ENCODE data around the gene ALK.

Gene ALK

DNA sequence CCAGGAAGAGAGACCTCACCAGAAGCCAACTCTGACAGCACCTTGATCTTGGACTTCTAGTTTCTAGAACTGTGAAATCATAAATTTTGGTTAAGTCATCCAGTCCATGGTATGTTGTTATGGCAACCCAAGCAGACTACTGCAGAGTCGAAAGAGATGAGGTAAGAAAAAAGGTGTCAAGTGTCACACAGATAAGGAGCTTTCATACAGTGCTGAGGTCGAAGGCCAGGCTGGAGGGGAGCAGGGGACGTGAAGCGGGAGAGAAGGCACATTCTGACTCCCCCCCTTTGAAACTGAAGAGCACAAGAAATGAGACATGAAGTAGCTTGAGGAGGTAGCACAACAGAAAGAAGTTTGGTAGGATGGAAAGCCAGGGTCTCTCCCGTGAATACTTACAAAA lies 110.4 kb downstream of the ALK start:
- no peak overlapping the region for H3K27ac ChIP-seq (ENCODE audit: low read depth, low read length, poor library complexity, severe bottlenecking)
- no peak overlapping the region for H3K4me3 ChIP-seq (ENCODE audit: low read depth, low read length, poor library complexity, severe bottlenecking)
- no peaks in the 10 kb centered on the region for H3K4me1 ChIP-seq (ENCODE audit: insufficient read depth, low read length, severe bottlenecking)
- no peaks in the 10 kb centered on the region for H3K27me3 ChIP-seq (ENCODE audit: insufficient read depth, low read length)
- no peak overlapping the region for H3K4me2 ChIP-seq (ENCODE audit: low read length)
- no peaks in the 10 kb centered on the region for H3K9me3 ChIP-seq (ENCODE audit: low read length)
- H3F3A ChIP-seq (ENCODE audit: insufficient read depth, low read length): no peaks in the 10 kb centered on the region
- H4K20me1 ChIP-seq (ENCODE audit: insufficient read depth, low read length): no peaks in the 10 kb centered on the region
- no peak for TF ChIP-seq EZH2 (IDR thresholded peaks at IDR 0.05; ENCODE audit: borderline replicate concordance, low read length)
- TF ChIP-seq, protein P1, sequence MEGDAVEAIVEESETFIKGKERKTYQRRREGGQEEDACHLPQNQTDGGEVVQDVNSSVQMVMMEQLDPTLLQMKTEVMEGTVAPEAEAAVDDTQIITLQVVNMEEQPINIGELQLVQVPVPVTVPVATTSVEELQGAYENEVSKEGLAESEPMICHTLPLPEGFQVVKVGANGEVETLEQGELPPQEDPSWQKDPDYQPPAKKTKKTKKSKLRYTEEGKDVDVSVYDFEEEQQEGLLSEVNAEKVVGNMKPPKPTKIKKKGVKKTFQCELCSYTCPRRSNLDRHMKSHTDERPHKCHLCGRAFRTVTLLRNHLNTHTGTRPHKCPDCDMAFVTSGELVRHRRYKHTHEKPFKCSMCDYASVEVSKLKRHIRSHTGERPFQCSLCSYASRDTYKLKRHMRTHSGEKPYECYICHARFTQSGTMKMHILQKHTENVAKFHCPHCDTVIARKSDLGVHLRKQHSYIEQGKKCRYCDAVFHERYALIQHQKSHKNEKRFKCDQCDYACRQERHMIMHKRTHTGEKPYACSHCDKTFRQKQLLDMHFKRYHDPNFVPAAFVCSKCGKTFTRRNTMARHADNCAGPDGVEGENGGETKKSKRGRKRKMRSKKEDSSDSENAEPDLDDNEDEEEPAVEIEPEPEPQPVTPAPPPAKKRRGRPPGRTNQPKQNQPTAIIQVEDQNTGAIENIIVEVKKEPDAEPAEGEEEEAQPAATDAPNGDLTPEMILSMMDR (IDR thresholded peaks at IDR 0.05; ENCODE audit: low read length): no peak
- H3K9ac ChIP-seq (ENCODE audit: low read length): no peak overlapping the region
- no peaks in the 10 kb centered on the region for H3K79me2 ChIP-seq (ENCODE audit: insufficient read depth, low read length)
- H3K9me2 ChIP-seq (ENCODE audit: low read depth, low read length): no peaks in the 10 kb centered on the region
- no peak overlapping the region for H2AFZ ChIP-seq (ENCODE audit: low read length)
- H3K36me3 ChIP-seq (ENCODE audit: insufficient read depth, low read length): no peaks in the 10 kb centered on the region

DNA sequence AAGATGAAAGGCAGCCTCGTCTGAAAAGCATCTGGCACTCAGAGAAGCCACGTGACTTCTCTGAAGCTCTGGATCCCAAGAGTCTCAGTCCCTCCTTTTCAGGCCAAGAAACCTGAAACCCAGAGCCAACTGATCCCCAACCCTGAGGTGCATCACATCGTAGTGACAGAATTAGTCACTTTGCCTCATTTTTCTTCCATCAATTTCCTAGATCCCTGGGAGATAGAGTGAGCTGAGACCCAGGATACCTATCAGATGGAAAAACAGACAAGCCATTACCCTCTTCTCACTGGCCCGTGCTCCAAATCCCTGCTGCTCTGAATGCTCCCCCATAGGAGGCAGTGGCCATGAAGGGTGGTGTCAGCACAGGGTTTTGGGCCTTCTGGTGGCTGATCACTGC lies 113.1 kb downstream of the ALK start:
- Histone ChIP-seq H3K4me1 (ENCODE audit: insufficient read depth, low read length, severe bottlenecking) (no peaks in the 10 kb centered on the region), H3K27me3 (ENCODE audit: insufficient read depth, low read length) (no peaks in the 10 kb centered on the region), H3K27ac (ENCODE audit: low read depth, low read length, poor library complexity, severe bottlenecking) (no peak overlapping the region), H2AFZ (ENCODE audit: low read length) (no peak overlapping the region), H3K9me3 (ENCODE audit: low read length) (no peaks in the 10 kb centered on the region), H3K9me2 (ENCODE audit: low read depth, low read length) (no peaks in the 10 kb centered on the region), H3K79me2 (ENCODE audit: insufficient read depth, low read length) (no peaks in the 10 kb centered on the region), H3K9ac (ENCODE audit: low read length) (no peak overlapping the region), H3F3A (ENCODE audit: insufficient read depth, low read length) (no peaks in the 10 kb centered on the region), H3K36me3 (ENCODE audit: insufficient read depth, low read length) (no peaks in the 10 kb centered on the region), H4K20me1 (ENCODE audit: insufficient read depth, low read length) (no peaks in the 10 kb centered on the region), H3K4me2 (ENCODE audit: low read length) (no peak overlapping the region), H3K4me3 (ENCODE audit: low read depth, low read length, poor library complexity, severe bottlenecking) (no peak overlapping the region)
- TF ChIP-seq, protein P1 (IDR thresholded peaks at IDR 0.05; ENCODE audit: low read length): no peak
- TF ChIP-seq EZH2 (IDR thresholded peaks at IDR 0.05; ENCODE audit: borderline replicate concordance, low read length): no peak

DNA sequence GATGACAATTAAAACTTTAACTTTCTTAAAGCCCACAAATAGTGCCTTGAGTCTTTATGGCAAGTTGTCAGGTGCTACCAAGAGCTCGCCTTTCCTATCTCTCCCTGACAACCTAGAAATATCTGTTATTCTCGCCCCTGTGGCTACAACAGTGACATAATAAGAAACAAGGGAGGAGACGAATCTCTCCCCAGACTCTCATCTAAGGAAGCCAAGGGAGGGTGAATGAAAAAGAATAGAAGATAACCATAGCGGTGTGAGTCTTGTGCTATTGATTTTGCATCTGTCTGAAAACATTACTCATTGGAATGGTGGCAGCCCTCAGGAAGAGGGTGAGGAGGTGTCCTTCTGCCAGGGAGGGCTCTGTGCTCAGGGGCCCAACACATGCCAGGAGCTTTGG lies 114.3 kb downstream of the ALK start:
- no peaks in the 10 kb centered on the region for H3K36me3 ChIP-seq (ENCODE audit: insufficient read depth, low read length)
- H3K9ac ChIP-seq (ENCODE audit: low read length): no peak overlapping the region
- H3K4me2 ChIP-seq (ENCODE audit: low read length): no peak overlapping the region
- no peak overlapping the region for H2AFZ ChIP-seq (ENCODE audit: low read length)
- no peak overlapping the region for H3K27ac ChIP-seq (ENCODE audit: low read depth, low read length, poor library complexity, severe bottlenecking)
- no peaks in the 10 kb centered on the region for H3K27me3 ChIP-seq (ENCODE audit: insufficient read depth, low read length)
- H3K4me1 ChIP-seq (ENCODE audit: insufficient read depth, low read length, severe bottlenecking): no peaks in the 10 kb centered on the region
- no peaks in the 10 kb centered on the region for H3K9me3 ChIP-seq (ENCODE audit: low read length)
- TF ChIP-seq, protein P1 (IDR thresholded peaks at IDR 0.05; ENCODE audit: low read length): no peak
- TF ChIP-seq EZH2 (IDR thresholded peaks at IDR 0.05; ENCODE audit: borderline replicate concordance, low read length): no peak
- no peaks in the 10 kb centered on the region for H3F3A ChIP-seq (ENCODE audit: insufficient read depth, low read length)
- no peak overlapping the region for H3K4me3 ChIP-seq (ENCODE audit: low read depth, low read length, poor library complexity, severe bottlenecking)
- H4K20me1 ChIP-seq (ENCODE audit: insufficient read depth, low read length): no peaks in the 10 kb centered on the region
- H3K79me2 ChIP-seq (ENCODE audit: insufficient read depth, low read length): no peaks in the 10 kb centered on the region
- no peaks in the 10 kb centered on the region for H3K9me2 ChIP-seq (ENCODE audit: low read depth, low read length)
